ENCODE results near the gene SRRM3.
"Not testable (repeated sequence)": the region's sequence is repeated elsewhere in the genome, so short reads cannot be mapped to it uniquely, and the experiment has no call there.

GRCh38 chr7:76309341-76310101 is 107.8 kb downstream of the SRRM3 start:
- TF ChIP-seq CTCF (IDR thresholded peaks at IDR 0.05; ENCODE audit: low read depth, low read length, poor library complexity, severe bottlenecking); EZH2phosphoT487 (IDR thresholded peaks at IDR 0.05; ENCODE audit: borderline replicate concordance, low read length): not testable (repeated sequence)
